Stimulated activated CD8-positive, alpha-beta memory T cell treated with anti-CD3 and anti-CD28 coated beads, Interleukin-4, amount 100 ng/mL, for 4 hours (primary cell): Measurements from ENCODE around the gene FKRP.
A peak's percentile ranks its signal among the peaks of the same experiment; 100 is the strongest.

Source experiments
- DNase-seq, 2 donors: peaks; one replicate each; pipeline ENCODE4 v3.0.0-alpha.2; 2020; ENCODE audit warnings: low read depth in 2 of 2, low spot score in 1 of 2

Gene FKRP

DNA sequence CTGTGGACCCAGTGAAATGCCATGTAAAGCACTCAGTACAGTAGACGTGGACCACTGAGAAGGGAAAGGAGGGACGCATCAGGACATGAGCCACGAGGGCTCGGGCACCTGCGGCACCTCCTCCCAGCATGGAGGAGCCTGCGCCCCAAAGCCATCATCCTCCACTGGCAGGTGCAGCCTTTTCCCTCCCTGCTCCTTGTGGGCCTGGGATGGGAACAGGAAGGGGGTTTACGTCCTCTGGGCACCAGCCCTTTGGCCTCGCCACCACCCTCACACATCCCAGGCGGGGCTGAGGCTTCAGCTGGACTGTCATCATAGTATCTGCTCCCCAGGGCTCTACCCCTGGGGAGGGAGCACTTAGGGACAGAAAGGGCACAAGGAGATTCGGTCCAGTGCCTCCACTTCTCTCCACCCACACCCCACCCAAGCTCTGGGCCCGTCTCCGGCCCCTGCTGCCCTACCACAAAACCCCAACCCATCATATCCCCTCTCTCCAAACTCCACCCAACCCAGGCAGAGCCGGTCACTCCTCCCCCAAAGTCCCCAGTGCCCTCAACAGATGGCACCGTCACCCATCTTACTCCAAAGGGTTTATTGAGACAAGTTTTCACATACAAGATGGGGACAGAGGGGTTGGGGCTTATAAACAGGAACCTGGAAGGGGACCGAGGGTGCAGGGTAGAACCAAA is 26.8 kb upstream of the FKRP start:
- DNase-seq, result no peak

DNA sequence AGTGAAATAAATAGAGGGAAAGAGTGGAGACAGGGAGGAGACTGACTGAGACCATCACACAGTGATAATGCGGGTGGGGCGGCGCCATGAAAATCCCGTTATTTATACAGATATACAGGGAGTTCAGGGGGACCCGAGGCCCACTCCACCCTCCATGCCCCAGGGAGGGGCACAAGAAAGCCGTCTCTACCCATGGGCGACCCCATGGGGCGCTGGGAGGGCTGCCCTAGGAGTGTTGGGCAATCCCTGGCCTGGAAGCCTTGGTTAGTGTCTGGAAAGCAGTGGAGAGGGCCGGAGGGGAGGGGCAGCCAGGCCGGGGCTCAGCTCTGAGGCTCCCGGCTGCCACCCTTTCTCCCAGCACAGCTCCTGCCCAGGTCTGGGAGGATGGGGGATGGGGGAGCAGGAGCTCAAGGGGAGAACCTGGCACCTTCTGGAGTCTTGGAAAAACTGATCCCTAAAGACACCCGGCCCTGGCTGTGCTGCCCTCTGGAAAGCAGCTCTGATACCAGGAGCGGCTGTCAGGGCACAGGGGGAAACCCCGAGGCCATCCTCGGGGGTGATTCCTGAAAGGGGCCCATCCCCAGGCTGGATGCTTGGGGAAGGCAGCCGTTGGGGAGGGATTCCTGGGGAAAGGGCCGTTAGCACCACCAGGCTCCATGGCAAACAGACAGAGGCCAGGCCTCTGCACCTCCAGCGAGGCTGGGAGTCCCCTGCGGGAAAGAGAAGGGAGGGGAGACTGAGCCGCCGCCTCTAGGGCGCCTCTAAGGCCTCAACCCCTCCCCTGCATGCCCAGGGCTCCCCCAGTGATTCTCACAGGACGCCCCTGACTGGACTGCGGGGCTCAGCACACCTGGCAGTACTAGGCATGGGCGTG is 26.0 kb upstream of the FKRP start:
- DNase-seq, result no peak

GRCh38 chr19:46720503-46721239 is 25.2 kb upstream of the FKRP start:
- no peak for DNase-seq

GRCh38 chr19:46721269-46722003 is 24.4 kb upstream of the FKRP start:
- DNase-seq, result no peak

DNA sequence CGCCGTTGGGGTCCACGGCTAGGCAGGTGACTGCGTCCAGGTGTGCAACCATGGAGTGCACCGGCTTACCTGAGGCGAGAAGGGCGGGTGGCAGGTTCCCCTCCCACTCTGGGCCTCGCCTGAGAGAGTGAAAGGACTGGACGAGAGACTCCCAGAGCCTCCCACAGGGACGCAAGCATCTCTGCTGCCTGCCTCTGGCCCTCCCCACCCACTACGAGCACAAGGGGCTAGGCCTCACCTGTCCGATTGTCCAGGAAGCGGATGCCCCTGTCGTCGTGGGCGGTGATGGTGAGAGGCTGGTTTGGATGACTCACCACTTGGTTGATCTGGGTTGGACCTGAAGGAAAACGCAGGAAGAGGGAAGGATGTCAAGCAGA is 23.9 kb upstream of the FKRP start:
- DNase-seq, result no peak

GRCh38 chr19:46722421-46723022 is 23.3 kb upstream of the FKRP start:
- DNase-seq, result no peak

GRCh38 chr19:46723023-46723461 is 22.8 kb upstream of the FKRP start:
- no peak for DNase-seq

DNA sequence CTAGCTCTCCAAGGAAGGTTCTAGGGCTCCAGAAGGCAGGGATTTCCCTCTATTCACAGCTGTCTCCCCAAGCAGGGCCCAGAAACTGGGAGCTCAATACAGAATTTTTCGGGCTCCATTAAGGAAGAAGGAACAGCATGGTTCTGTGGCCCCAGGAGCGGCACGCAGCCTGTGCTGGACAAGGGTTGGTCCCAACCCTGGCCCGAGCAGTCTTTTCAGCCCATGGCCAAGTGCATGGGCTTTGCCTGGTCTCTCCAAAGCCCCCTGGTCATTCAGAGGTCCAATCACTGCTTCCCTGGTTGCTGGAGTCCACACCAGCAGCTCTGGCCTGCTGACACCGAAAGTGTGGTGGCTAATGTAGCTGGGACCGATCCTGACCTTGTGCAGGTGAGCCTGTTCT is 22.4 kb upstream of the FKRP start:
- DNase-seq, result no peak

GRCh38 chr19:46724468-46724867 is 21.4 kb upstream of the FKRP start:
- no peak for DNase-seq

GRCh38 chr19:46725036-46725820 is 20.6 kb upstream of the FKRP start:
- no peak for DNase-seq

GRCh38 chr19:46725859-46726393 is 19.9 kb upstream of the FKRP start:
- DNase-seq, result no peak

- no peak for DNase-seq
These were observed 19.3 kb upstream of the FKRP start for GRCh38 chr19:46726551-46726950.

DNA sequence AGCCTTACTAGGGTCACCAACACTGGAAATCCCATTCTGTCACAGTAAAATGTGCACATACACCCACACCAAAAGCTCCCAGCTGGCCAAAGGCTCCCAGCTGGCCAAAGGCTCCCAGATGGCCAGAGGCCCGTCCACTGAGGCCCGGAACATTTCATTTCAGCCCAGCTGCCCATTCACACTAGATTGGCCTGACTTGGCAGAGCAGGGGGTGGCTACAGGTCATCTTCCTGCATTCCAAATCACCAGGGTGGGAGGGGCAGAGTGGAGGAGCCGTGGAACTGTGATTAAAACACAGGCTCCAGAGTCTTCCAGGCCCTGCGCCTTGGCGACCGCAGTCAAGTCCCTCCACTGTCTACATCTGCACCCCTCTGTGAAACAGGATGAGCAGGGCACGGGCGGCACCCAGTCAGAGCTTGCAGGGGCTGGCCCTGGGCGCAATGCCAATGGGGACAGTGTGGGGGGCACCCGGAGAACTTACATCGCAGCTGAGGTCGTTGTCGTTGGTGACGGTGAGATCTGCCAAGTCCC is 18.8 kb upstream of the FKRP start:
- no peak for DNase-seq

GRCh38 chr19:46727757-46728156 is 18.1 kb upstream of the FKRP start:
- no peak for DNase-seq

GRCh38 chr19:46728208-46728607 is 17.6 kb upstream of the FKRP start:
- no peak for DNase-seq

DNA sequence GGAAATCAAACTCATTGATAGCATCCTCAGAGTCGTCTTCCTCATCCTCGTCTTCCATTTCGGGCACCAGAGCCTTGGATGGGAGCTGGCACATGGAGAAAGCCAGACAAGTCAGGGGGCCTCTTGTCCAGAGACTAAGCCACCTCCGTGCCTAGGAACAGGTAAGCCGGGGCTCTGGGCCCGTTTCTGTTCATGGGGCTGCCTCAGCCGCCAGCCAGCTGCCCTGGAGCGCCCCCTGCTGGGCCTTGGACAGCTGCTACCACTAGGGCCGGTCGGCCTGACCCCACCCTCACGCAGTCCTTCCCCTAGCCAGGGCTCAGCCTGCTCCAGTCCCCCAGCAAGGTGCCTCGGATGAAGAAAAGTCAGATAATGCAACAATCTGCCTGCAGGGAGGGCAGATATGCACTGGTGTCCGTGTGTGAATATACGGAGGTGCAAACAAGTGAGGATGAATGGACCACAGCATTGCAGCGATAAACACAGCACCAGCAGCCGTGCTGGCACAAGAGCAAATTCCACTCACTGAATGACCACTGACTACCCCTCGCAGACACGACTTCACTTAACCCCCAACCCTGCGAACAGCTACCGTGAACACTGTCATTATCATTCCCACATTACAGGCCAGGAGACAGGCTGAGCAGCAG is 17.0 kb upstream of the FKRP start:
- peak; percentile 51 to 67 for DNase-seq

- no peak for DNase-seq
These were observed 16.2 kb upstream of the FKRP start for GRCh38 chr19:46729696-46730095.

DNA sequence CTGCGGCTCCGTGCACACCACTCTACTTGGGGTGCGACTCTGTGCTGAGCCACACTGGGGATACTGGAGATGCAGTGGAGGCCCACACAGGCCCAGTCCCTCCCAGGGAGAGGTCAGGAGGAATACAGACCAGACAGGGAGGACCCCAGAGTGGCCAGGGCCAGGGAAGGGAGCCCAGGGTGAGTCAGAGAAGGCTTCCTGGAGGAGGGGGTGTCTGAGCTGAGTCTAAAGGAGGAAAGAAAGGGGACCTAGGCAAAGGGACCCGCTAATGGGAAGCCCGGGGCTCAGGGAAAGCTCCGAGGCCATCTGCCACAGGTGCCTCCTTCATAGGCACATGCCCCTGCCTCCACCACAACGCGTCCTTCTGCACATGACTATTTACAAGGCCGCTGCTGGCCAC is 15.7 kb upstream of the FKRP start:
- DNase-seq, result no peak

DNA sequence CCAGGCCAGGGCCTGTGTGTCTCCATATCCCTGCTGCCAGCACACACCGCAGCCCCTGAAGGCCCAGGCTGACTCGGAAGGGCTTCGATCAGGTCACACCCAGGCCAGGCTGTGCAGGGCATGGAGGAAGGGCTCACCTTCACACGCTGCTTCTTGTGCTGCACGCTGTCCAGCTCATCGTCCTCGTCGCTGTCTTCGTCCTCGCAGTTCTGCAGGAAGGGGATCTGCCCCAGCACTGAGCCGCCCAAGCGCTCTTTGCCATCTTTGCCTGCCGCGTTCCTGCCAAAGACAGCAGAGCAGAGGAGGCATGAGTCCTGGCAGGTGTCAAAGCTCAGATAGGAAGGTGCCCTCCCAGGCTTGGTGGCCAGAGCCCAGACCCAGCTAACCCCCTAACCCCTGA is 15.3 kb upstream of the FKRP start:
- DNase-seq, result no peak
